GM15510 (cell line): ENCODE data around the gene KIFC1.

ENCODE experiments used
- POLR2A ChIP-seq: IDR thresholded peaks from 3 replicates; pipeline ENCODE4 v1.6.1; 2011; ENCODE audit warnings: borderline replicate concordance; ENCODE audit not compliant: insufficient read length; ENCODE audit errors: extremely low read depth

KIFC1 gene

DNA sequence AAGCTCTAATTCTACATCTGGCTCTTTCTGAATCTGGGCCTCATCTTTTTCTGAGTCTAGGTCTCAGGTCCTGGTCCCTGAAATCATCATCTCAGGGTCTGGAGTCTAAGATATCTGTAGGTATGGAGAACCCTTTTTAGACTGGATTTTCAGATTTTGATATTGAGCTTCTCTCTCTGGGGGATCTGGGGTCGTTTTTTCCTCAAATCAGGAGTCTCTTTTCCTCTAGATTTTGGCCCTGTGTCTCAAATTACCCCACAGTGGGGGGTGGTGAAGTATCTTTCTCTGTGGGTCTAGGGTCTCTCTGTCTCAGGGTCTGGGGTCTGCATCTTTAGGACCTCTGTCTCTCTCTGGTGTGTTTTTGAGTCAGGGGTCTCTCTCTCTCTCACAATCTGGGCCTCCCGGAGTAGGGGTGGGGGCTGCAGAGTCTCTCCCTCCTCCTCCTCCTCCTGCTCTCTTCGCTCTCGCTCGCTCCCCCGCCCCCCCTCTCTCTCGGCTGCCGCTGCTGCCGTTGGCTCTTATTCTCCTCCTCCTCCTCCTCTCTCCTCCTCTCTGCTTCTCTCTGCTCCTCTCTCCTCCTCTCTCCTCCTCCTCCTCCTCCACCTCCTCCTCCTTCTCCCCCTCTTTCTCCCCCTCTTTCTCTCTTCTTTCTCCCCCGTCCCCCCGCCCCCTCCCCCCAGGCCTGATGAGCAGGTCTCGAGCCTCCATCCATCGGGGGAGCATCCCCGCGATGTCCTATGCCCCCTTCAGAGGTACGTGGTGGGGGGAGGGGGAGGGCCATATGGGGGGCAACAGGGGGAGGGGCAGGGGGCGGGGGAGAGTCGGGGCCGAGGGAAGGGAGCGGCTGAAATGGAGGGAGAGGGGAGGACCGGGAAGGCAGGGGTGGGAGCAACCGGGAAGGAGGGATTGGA lies 28.2 kb downstream of the KIFC1 start, which contains the start of gene SYNGAP1:
TSS of gene SYNGAP1 (plus strand) at position 486 of the 911 bp plus-strand sequence. CDS start at position 686, 200 bp downstream.
- TF ChIP-seq POLR2A = no peak

DNA sequence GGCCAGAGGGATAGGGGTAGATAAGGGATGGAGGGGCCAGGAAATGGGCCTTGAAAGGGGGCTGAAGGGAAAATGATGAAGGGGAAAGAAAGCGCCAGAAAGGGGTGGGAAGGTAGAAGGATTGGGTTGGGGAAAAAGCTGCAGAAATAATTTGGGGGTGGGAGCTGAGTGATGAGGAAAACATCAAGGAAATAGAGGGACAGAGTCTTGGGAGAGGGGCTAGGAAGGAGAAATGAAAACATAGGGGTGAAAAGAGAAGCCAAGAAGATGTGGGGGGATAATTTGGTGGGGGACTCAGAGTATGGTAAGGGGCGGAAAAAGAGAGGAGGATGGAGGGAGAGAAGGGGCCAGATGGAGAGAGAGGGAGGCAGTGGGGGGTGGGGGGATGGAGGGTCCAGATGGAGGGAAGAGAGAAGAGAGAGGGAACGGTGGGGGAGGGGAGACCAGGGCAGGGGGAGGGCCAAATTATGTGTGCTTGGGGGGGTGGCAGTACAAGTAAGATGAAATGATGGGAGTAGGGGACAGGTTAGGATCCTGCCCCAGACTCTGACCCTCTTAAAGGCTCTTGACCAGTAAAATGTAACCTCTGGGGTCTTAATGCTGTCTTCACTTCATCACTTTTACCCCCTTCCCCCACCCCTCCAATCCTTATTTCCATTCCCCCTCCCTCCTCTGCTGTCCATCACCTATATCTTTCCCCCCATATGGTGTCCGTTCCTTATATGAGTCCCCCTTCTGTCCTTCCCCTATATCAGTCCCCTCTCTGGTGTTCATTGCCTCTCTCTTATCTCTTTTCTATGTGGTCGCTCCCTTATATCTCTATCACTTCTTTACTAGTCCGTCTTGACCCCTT lies 29.1 kb downstream of the KIFC1 start:
- TF ChIP-seq POLR2A = no peak

DNA sequence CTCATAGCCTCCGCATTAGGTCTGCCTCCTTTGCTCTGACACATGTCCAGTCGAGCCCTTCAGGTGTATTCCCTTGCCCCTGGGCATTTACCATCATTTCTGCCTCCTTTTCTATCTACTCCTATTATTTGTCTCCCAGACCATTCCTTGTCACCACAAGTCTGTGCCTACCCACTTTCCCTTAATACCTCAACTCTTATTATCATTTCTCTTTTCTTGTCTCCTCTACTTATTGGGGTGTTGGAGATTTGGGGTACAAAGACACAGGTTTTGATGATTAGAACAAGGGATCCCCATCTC lies 29.7 kb downstream of the KIFC1 start:
- no peak for TF ChIP-seq POLR2A

DNA sequence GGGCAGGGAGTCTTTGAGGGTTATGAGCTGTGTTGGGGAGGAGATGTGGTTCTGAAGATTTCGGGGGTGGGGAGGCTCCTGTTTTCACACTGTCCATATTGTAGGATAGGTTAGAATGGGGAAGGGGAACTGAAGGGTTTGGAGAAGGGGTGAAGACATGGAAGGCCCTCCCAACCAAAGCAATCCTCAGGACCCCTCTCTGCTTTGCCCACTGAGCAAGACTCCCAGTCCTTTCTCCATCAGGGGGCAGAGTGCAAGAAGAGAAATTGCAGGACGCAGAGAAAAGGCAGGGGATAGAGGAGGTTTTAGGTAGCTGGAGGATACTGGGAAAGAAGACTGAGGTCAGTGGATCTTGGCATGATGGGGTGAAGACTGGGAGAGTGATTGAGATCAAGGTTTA lies 32.2 kb downstream of the KIFC1 start:
- TF ChIP-seq POLR2A = no peak

DNA sequence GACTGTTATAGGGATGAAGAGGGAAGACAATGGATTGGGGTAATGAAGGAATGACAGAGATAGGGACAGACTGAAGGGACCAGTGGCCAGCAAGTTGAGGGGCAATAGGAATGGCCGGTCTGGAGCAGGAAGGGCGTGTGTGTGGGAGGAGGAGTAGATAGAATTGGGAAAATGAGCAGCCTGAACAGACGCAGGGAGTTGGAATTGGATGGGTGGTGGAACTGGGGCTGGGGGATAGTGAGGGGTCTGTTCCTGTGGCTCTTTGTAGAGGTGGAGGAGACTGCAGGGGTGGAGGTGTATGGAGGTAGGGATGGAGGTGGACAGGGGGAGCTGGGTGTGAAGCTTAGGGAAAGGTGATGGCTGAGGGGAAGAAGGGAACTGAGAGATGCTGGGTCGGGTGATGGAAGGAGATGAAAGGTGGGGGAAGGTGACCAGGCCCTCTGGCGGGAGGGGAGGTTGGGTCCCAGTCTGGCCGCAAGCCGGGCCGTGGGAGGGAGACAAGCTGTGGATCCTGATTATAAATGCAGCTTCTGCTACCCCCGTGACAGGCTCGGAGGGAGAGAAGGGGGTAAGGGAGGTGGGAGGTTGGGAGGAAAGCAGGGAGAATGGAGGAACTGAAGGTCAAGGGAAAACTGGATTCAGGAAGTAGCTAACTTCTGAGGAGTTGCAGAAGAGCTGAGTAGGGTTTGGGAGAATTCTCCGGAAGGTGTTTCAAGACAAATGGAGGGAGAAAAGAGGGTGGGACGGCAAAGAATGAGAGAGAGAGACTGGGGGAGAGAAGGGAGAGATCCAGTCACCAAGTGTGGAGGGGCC lies 33.4 kb downstream of the KIFC1 start:
- no peak for TF ChIP-seq POLR2A

DNA sequence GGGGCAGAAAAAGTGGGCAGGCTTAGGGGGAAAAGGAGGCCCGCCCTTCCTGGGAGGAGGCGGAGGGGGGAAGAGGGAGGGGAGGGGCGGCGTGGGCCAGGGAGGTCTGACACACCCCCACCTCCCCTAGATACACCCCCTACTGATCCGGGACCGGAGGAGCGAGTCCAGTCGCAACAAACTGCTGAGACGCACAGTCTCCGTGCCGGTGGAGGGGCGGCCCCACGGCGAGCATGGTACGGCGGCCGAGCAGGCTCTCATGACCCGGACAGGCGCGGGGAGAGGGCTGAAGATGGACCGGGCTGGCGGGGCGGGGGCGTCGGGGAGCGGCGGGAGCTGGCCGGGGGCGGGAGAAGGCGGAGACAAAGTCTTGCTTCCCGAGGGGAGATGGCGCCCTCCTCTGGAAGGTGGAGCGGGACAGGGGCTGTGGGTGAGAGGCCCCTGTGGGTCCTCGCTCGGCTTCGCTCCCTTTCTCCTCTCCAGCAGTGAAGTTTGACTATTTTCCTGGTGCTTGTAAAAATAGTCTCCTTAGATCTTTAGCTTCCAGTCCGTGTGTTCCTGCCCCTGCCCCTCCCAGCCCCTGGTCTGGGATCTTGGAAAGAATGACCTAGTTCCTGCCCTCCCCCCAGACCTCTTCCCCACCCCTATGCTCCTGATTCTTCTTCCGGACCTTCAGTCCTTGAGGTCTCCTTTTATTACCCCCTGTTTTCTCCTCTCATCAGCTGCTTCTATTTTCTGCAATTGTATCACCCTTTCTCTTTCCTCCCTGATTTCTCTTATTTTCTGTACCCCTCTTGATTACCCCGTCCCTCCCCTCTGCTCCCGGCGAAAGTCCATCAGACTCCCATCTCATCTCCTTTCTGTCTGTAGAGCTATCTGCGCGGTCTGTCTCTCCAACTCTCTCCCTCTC lies 34.3 kb downstream of the KIFC1 start:
- peak; percentile 77 for TF ChIP-seq POLR2A

DNA sequence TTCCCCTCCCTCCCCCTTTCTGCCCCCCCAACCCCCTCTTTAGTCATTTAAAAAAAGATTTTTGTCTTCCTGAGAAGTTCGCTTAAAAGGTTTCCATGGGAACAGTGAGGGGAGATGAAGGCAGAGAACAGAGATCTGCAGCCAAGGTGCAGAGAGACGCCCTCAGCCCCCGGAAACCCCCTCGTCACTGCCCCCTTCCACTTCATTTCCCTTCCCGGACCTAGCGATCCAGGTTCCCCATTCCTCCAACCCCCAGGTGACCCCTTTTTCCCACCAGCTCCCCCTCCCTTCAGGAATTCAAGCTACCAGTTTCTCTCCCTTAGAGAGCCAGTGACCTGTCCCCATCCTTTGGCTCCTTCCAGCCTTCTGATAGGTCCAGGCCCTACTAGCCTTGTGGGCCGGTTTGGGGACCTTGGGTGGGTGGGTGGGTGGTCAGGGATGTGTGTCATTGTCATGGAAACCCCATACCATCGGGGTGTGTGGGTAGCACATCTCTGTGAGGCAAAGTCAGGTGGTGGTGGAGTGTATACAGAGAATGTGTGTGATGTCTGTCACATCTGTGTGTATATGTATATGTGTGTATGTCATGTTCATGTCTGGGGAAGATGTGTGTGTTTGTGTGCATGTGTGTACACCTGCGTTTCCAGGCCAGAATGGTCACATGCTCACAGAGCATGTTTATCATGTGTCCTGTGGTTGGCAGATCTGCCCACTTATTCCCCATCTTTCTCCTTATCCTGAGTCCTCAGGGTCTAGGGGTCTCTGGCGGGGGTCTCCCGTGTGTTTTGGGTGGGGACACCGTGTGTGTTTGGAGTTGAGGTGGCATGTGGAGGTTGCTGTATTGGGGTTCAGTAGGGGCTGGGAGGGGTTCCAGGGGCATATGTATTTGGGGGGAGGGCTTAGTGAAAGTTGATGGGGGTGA lies 35.2 kb downstream of the KIFC1 start:
- TF ChIP-seq POLR2A = no peak

DNA sequence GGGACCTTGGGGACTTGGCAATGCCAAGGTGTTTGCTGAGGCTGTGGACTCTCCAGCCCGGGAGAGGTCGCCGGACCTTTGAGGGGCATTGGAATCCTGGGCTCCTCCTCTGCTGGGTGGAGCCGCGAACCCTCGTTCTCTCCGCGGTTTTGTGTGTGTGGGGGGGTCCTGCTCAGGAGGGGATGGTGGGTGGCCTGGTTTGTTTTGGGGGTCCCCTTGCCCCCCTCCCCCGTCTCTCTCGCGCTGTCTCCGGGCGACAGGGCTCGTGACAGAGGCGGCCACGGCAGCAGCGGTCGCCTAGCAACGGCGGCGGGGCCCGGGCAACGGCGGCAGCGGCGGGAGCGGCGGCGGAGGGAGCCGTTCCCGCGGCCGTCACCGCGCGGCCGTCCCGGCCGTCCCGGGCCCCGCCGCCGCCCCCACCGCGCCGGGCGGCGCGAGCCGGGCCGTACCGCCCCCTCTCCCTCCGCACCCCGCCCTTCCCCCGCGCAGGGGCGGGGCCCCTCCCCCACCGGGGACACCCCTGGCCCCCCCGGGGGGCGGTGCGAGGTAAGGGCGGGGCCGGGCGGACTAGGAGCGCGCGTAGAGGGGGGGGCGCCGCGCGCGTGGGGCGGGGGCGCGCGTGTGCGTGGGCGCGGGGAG lies 36.1 kb downstream of the KIFC1 start:
- no peak for TF ChIP-seq POLR2A

DNA sequence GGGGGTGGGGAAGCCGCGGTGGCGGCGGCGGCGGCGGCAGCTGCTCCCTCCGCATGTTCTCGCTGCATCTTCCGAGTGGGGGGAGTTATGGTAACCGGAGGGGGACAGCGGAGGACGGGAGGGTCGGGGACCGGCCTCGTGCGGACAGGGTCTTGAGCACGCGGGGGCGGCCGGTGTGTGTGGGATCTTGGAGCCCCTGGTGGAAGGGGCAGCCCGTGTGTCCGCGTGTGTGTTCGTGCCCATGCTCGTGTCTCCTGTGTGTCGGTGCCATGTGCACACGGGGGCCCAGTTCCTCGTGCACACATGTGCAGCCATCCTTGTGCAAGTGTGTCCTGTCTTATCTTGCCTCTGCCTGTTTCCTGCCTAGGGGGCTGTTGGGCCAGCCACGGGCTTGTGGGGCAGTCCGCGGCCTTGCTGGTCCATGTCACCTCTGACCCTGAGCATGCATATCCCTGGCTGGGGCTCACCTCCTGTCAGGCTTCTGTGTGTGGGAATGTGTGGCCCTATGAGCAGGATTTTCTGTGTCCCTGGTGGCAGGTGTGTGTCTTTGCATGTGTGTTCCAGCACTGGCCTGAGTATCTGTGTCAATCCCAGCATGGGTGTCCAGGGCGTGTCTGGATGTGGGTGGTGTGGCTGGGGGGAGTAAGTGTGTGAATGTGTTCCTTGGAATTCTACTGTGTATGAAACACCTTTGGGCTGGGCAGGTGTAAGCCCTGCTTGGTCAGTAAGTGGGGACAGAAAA lies 36.8 kb downstream of the KIFC1 start:
- TF ChIP-seq POLR2A = no peak

DNA sequence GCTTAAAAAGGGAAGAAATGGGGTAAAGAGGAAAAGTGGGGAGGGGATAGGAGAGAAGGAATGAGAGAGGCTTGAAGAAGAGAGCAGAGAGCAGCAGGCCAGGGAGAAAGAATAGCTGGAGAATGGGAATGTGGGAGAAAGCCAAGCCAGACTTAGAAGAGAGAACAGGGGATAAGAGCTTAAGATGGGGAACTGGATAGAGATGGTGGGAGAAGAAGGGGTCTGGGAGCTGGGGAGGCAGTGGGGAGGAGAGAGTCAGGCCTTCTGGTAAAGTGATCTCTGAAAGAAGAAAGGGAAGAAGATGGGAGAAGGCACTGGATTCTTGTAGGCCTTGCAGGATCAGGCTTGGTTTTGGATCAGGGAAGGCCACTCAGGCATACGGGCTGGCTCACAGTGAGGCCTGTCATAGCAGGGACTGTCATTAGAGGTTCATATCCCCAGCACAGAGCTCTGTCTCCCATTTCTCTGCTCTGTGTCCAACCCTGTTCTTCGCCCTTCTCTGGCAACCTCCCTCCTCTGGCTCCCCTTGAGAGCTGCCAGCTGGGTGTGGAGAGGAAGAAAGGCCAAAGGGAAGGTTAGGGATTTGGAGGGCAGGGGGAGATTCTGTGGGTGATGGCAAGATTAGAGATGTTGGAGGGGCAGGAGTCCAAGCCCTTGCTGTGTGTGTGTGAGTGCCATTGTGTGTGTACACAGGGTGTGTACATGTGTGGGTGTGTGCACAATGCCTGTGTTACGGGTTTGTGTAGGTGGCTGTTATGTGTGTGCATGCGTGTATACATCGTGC lies 37.5 kb downstream of the KIFC1 start:
- TF ChIP-seq POLR2A = no peak

DNA sequence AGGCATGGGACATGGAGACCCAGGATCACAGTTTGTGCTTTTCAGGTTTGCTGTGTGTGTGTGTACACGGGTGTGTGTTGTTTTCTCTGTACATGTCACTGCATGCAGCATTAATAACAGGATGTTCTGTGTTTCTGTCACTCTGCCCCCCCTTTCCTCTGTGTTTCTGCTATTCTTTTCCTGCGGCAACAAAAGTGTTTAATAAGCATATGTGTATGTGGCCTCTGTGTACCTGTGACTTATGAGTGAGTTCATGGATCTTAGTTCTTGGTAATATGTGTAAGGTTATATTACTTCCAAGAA lies 38.1 kb downstream of the KIFC1 start:
- no peak for TF ChIP-seq POLR2A
